ENCODE data around the gene PAK5.

Gene PAK5

GRCh38 chr20:9632265-9632664 is 206.6 kb downstream of the PAK5 start:
- H3K36me3 Mint-ChIP-seq (ENCODE audit: low read depth), result no peaks in the 10 kb centered on the region
- no peak overlapping the region for H3K4me3 Mint-ChIP-seq
- H3K27ac Mint-ChIP-seq, result no peak overlapping the region
- H3K9me3 Mint-ChIP-seq, result no peaks in the 10 kb centered on the region
- H3K4me1 Mint-ChIP-seq (ENCODE audit: low read depth), result no peaks in the 10 kb centered on the region
- H3K27me3 Mint-ChIP-seq (ENCODE audit: low read depth), result no peaks in the 10 kb centered on the region

GRCh38 chr20:9630554-9630953 is 208.3 kb downstream of the PAK5 start:
- Mint-ChIP-seq H3K9me3 (no peaks in the 10 kb centered on the region), H3K27ac (no peak overlapping the region), H3K27me3 (ENCODE audit: low read depth) (no peaks in the 10 kb centered on the region), H3K4me1 (ENCODE audit: low read depth) (no peaks in the 10 kb centered on the region), H3K36me3 (ENCODE audit: low read depth) (no peaks in the 10 kb centered on the region), H3K4me3 (no peak overlapping the region)

- H3K27ac Mint-ChIP-seq, result no peak overlapping the region
- H3K9me3 Mint-ChIP-seq, result no peaks in the 10 kb centered on the region
- H3K4me3 Mint-ChIP-seq, result no peak overlapping the region
- H3K27me3 Mint-ChIP-seq (ENCODE audit: low read depth), result no peaks in the 10 kb centered on the region
- no peaks in the 10 kb centered on the region for H3K4me1 Mint-ChIP-seq (ENCODE audit: low read depth)
- H3K36me3 Mint-ChIP-seq (ENCODE audit: low read depth), result no peaks in the 10 kb centered on the region
Measured at GRCh38 chr20:9629831-9630230, 209.0 kb downstream of the PAK5 start.

- Mint-ChIP-seq H3K4me3 (no peak overlapping the region), H3K27me3 (ENCODE audit: low read depth) (no peaks in the 10 kb centered on the region), H3K4me1 (ENCODE audit: low read depth) (no peaks in the 10 kb centered on the region), H3K9me3 (no peaks in the 10 kb centered on the region), H3K27ac (no peak overlapping the region), H3K36me3 (ENCODE audit: low read depth) (no peaks in the 10 kb centered on the region)
Measured at GRCh38 chr20:9628589-9628988, 210.3 kb downstream of the PAK5 start.

- no peak overlapping the region for H3K27ac Mint-ChIP-seq
- H3K9me3 Mint-ChIP-seq, result no peaks in the 10 kb centered on the region
Measured at GRCh38 chr20:9628141-9628540, 210.7 kb downstream of the PAK5 start.

DNA sequence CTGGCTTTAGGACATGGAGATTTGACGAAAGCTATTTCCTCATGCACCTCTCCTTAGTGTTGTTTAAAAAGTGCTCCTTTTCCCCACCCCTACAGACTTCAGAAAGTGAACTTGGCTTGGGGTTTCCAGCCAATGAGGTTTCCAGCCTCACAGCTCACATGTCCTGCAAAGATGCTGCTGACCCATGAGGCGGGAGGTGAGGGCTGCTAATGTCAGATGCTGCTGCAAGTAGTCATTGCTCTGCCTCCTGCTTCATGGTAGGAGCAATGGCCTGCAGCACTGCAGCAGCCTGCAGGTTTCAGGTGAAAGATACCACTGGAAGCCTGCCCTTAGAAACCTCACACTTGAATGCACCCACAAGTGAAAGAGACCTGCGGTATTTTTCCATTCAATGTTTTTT is 211.7 kb downstream of the PAK5 start:
- Mint-ChIP-seq H3K9me3 (no peaks in the 10 kb centered on the region), H3K4me3 (no peak overlapping the region), H3K27ac (no peak overlapping the region), H3K36me3 (ENCODE audit: low read depth) (no peaks in the 10 kb centered on the region), H3K4me1 (ENCODE audit: low read depth) (no peaks in the 10 kb centered on the region), H3K27me3 (ENCODE audit: low read depth) (no peaks in the 10 kb centered on the region)

More at GRCh38 chr20:9628141-9628540, 210.7 kb downstream of the PAK5 start:
- no peaks in the 10 kb centered on the region for H3K4me1 Mint-ChIP-seq (ENCODE audit: low read depth)
- no peak overlapping the region for H3K4me3 Mint-ChIP-seq
- no peaks in the 10 kb centered on the region for H3K36me3 Mint-ChIP-seq (ENCODE audit: low read depth)
- H3K27me3 Mint-ChIP-seq (ENCODE audit: low read depth), result no peaks in the 10 kb centered on the region

DNA sequence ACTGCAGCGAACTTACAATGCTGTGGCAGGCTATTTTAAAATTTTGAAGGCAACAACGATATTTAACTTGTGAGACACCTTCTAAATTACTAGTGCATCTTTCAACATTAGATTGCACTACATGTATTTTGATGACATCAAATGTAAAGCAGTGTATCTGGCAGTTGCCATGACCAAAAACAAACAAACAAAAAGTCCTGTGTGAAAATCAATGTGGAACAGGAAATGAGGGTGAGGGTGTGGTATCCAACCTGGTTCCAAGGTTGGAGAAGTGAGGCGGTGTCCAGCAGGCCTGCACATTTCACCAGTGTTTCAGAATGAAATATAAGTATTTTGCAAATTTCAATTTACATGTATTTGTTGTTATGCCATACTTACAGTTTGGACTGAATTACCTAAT is 212.5 kb downstream of the PAK5 start:
- no peak overlapping the region for H3K27ac Mint-ChIP-seq
- H3K9me3 Mint-ChIP-seq, result no peaks in the 10 kb centered on the region
- H3K4me3 Mint-ChIP-seq, result no peak overlapping the region
- no peaks in the 10 kb centered on the region for H3K4me1 Mint-ChIP-seq (ENCODE audit: low read depth)
- no peaks in the 10 kb centered on the region for H3K36me3 Mint-ChIP-seq (ENCODE audit: low read depth)
- H3K27me3 Mint-ChIP-seq (ENCODE audit: low read depth), result no peaks in the 10 kb centered on the region

- H3K36me3 Mint-ChIP-seq (ENCODE audit: low read depth), result no peaks in the 10 kb centered on the region
- no peaks in the 10 kb centered on the region for H3K4me1 Mint-ChIP-seq (ENCODE audit: low read depth)
- no peak overlapping the region for H3K4me3 Mint-ChIP-seq
- no peaks in the 10 kb centered on the region for H3K27me3 Mint-ChIP-seq (ENCODE audit: low read depth)
- H3K9me3 Mint-ChIP-seq, result no peaks in the 10 kb centered on the region
- H3K27ac Mint-ChIP-seq, result no peak overlapping the region
Measured at GRCh38 chr20:9617940-9618339, 220.9 kb downstream of the PAK5 start.

DNA sequence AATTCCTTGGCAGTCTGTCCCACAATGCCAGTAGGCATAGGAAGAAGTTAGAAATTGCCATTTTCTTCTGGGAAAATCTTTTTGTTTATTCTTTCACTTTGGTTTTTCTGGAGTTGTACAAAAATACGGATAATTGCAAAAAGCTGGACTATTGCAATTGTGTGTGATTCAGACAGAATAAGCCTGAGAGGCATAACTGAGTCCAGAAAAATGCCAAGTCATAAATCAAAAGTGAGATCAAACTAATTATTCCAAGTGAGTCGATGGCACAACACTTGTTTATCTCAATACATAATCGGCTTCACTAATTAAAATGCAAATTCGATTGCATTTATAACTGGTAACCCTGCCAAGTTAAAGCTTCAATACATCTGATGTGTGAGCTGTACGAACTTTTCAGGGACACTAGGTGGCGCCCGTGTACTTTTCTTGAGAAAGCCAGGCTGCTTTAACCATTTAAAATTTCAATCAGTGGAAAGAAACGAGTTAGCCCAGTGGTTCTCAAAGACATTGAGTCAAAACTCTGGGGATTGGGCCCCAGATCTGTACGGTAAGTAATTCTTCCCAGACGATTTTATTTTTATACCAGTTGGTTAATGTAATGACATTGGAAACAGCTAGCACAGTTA is 221.9 kb downstream of the PAK5 start:
- Mint-ChIP-seq H3K4me3 (no peak overlapping the region), H3K27me3 (ENCODE audit: low read depth) (no peaks in the 10 kb centered on the region), H3K9me3 (no peaks in the 10 kb centered on the region), H3K27ac (no peak overlapping the region), H3K36me3 (ENCODE audit: low read depth) (no peaks in the 10 kb centered on the region), H3K4me1 (ENCODE audit: low read depth) (no peaks in the 10 kb centered on the region)

GRCh38 chr20:9616455-9616805 is 222.4 kb downstream of the PAK5 start:
- no peaks in the 10 kb centered on the region for H3K27me3 Mint-ChIP-seq (ENCODE audit: low read depth)
- no peak overlapping the region for H3K4me3 Mint-ChIP-seq
- H3K9me3 Mint-ChIP-seq, result no peaks in the 10 kb centered on the region
- no peaks in the 10 kb centered on the region for H3K4me1 Mint-ChIP-seq (ENCODE audit: low read depth)
- H3K36me3 Mint-ChIP-seq (ENCODE audit: low read depth), result no peaks in the 10 kb centered on the region
- H3K27ac Mint-ChIP-seq, result no peak overlapping the region

GRCh38 chr20:9615766-9616454 is 223.0 kb downstream of the PAK5 start:
- H3K4me1 Mint-ChIP-seq (ENCODE audit: low read depth), result no peaks in the 10 kb centered on the region
- no peaks in the 10 kb centered on the region for H3K36me3 Mint-ChIP-seq (ENCODE audit: low read depth)
- H3K9me3 Mint-ChIP-seq, result no peaks in the 10 kb centered on the region
- no peak overlapping the region for H3K4me3 Mint-ChIP-seq
- no peaks in the 10 kb centered on the region for H3K27me3 Mint-ChIP-seq (ENCODE audit: low read depth)
- no peak overlapping the region for H3K27ac Mint-ChIP-seq

- Mint-ChIP-seq H3K4me1 (ENCODE audit: low read depth) (no peaks in the 10 kb centered on the region), H3K4me3 (no peak overlapping the region), H3K36me3 (ENCODE audit: low read depth) (no peaks in the 10 kb centered on the region), H3K27me3 (ENCODE audit: low read depth) (no peaks in the 10 kb centered on the region), H3K27ac (no peak overlapping the region), H3K9me3 (no peaks in the 10 kb centered on the region)
Measured at GRCh38 chr20:9615118-9615517, 223.8 kb downstream of the PAK5 start.

- no peaks in the 10 kb centered on the region for H3K9me3 Mint-ChIP-seq
- no peak overlapping the region for H3K4me3 Mint-ChIP-seq
- no peak overlapping the region for H3K27ac Mint-ChIP-seq
- no peaks in the 10 kb centered on the region for H3K4me1 Mint-ChIP-seq (ENCODE audit: low read depth)
- no peaks in the 10 kb centered on the region for H3K36me3 Mint-ChIP-seq (ENCODE audit: low read depth)
- H3K27me3 Mint-ChIP-seq (ENCODE audit: low read depth), result no peaks in the 10 kb centered on the region
Measured at GRCh38 chr20:9613871-9614270, 225.0 kb downstream of the PAK5 start.

GRCh38 chr20:9611921-9612320 is 227.0 kb downstream of the PAK5 start:
- no peaks in the 10 kb centered on the region for H3K27me3 Mint-ChIP-seq (ENCODE audit: low read depth)
- no peak overlapping the region for H3K4me3 Mint-ChIP-seq
- no peak overlapping the region for H3K27ac Mint-ChIP-seq
- no peaks in the 10 kb centered on the region for H3K36me3 Mint-ChIP-seq (ENCODE audit: low read depth)
- H3K9me3 Mint-ChIP-seq, result no peaks in the 10 kb centered on the region
- H3K4me1 Mint-ChIP-seq (ENCODE audit: low read depth), result no peaks in the 10 kb centered on the region

DNA sequence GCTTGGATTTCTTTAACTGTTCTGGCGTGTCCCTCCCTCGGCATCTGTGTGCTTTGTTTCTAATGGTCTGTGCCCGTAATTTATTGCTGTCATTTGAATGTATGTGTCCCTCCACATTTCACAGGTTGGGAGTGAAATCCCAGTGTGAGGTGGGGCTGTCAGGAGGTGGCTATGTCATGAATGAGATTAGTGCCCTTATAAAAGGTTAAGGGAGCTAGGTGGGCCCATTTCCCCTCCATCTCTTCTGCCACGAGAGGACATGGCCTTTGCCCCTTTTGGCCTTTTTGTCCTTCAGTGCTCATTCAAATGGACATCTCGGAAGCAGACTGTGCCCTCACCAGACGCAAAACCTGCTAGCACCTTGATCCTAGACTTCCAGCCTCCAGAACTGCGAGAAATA is 228.2 kb downstream of the PAK5 start:
- H3K27me3 Mint-ChIP-seq (ENCODE audit: low read depth), result no peaks in the 10 kb centered on the region
- H3K9me3 Mint-ChIP-seq, result no peaks in the 10 kb centered on the region
- no peak overlapping the region for H3K27ac Mint-ChIP-seq
- no peaks in the 10 kb centered on the region for H3K36me3 Mint-ChIP-seq (ENCODE audit: low read depth)
- no peak overlapping the region for H3K4me3 Mint-ChIP-seq
- no peaks in the 10 kb centered on the region for H3K4me1 Mint-ChIP-seq (ENCODE audit: low read depth)
